Panc1 (cell line): ENCODE results near the gene ATP6V0C. TPM values are rescaled to one million over a fixed set of nuclear protein-coding genes. Genes with fewer than 3 reads are reported as not detected.

ENCODE experiments used
- ATAC-seq: fragments of 200-7000 bp; cut with Tn5 transposase; 2 replicates; pipeline ENCODE4 v1.9.1; 2020; ENCODE audit warnings: mild to moderate bottlenecking, moderate library complexity
- BruUV-seq: library from RNA; stranded (reverse); fragments of 400-500 nt; replicated peaks from 2 replicates; lab custom pipeline; 2021; lab: Mats Ljungman, UMichigan
- CTCF ChIA-PET: fragments of 300-600 bp; sonication (Branson Sonifier 250); formaldehyde crosslinking; loops from one replicate; lab custom pipeline; 2022; ENCODE audit warnings: antibody characterized with exemption; lab: Charles Lee
- POLR2A ChIA-PET: fragments of 300-600 bp; sonication (Branson Sonifier 250); formaldehyde crosslinking; loops from one replicate; lab custom pipeline; 2022; ENCODE audit warnings: antibody characterized with exemption; lab: Charles Lee
- DNase-seq: peaks from one replicate; pipeline ENCODE4 v3.0.0-alpha.2; 2010; ENCODE audit warnings: low read depth, low spot score
- H3K27ac ChIP-seq: 2 replicates; pipeline ENCODE4 v1.5.1; 2011; ENCODE audit warnings: mild to moderate bottlenecking, low read length, inconsistent platforms
- H3K27me3 ChIP-seq: fragments of 200-500 bp; sonication (Bioruptor generic); 2 replicates; pipeline ENCODE4 v1.6.0; 2014; ENCODE audit warnings: low read length, inconsistent platforms; ENCODE audit not compliant: control insufficient read depth, insufficient read depth
- H3K36me3 ChIP-seq: fragments of 200-500 bp; sonication (Bioruptor generic); 2 replicates; pipeline ENCODE4 v1.5.1; 2014; ENCODE audit warnings: inconsistent platforms, mild to moderate bottlenecking, low read length, moderate library complexity; ENCODE audit not compliant: control insufficient read depth, insufficient read depth
- H3K4me1 ChIP-seq: 2 replicates; pipeline ENCODE4 v1.5.1; 2011; ENCODE audit warnings: inconsistent platforms, mild to moderate bottlenecking, low read length, moderate library complexity; ENCODE audit not compliant: control insufficient read depth, insufficient read depth
- H3K4me3 ChIP-seq, 2 experiments: 2 replicates each; pipeline ENCODE4 v1.5.1; 2011 to 2012; ENCODE audit warnings: low read depth in 2 of 2, low read length in 2 of 2, mild to moderate bottlenecking in 2 of 2, inconsistent platforms in 1 of 2, moderate library complexity in 1 of 2
- H3K9me3 ChIP-seq: fragments of 200-500 bp; sonication (Bioruptor generic); 2 replicates; pipeline ENCODE4 v1.5.1; 2014; ENCODE audit warnings: low read depth, mild to moderate bottlenecking, inconsistent platforms, low read length, moderate library complexity; ENCODE audit not compliant: control insufficient read depth, insufficient read depth
- CTCF ChIP-seq: fragments of 450-650 bp; IDR thresholded peaks from 2 replicates; pipeline ENCODE4 v1.5.1; 2017; ENCODE audit warnings: mild to moderate bottlenecking
- POLR2AphosphoS5 ChIP-seq: IDR thresholded peaks from 2 replicates; pipeline ENCODE4 v1.6.1; 2012; ENCODE audit warnings: mild to moderate bottlenecking, low read depth, low read length, moderate library complexity
- REST ChIP-seq, 2 experiments: IDR thresholded peaks; 2 replicates each; pipeline ENCODE4 v1.6.1; 2011 to 2012; ENCODE audit warnings: low read depth in 2 of 2, control low read depth in 1 of 2, low read length in 1 of 2, mild to moderate bottlenecking in 1 of 2, moderate library complexity in 1 of 2; ENCODE audit not compliant: insufficient read depth in 1 of 2
- SIN3A ChIP-seq: IDR thresholded peaks from 2 replicates; pipeline ENCODE4 v1.6.1; 2012; ENCODE audit warnings: low read depth, mild to moderate bottlenecking, low read length, moderate library complexity, borderline replicate concordance; ENCODE audit not compliant: insufficient read depth
- TCF7L2 ChIP-seq: IDR thresholded peaks from 2 replicates; pipeline ENCODE4 v1.6.1; 2011; ENCODE audit warnings: mild to moderate bottlenecking, low read depth, low read length, inconsistent platforms
- in situ Hi-C: cut with HindIII; loops from 2 replicates; pipeline ENCODE4 v1.10.0; 2016; ENCODE audit warnings: low sequenced_read_pairs, low pct_unique_long_range_greater_than_20kb
- intact Hi-C: fragments of 100-400 bp; cut with micrococcal nuclease; formaldehyde crosslinking; loops from one replicate; pipeline ENCODE4 v1.10.0; 2022; ENCODE audit not compliant: unreplicated experiment
- total RNA-seq: library from RNA; stranded (reverse); gene quantifications from one replicate; pipeline ENCODE4 v1.2.1, GENCODE V29; 2021; ENCODE audit not compliant: unreplicated experiment

The ATP6V0C gene
- total RNA-seq, 1 experiment from 2014 or later = 282 TPM

DNA sequence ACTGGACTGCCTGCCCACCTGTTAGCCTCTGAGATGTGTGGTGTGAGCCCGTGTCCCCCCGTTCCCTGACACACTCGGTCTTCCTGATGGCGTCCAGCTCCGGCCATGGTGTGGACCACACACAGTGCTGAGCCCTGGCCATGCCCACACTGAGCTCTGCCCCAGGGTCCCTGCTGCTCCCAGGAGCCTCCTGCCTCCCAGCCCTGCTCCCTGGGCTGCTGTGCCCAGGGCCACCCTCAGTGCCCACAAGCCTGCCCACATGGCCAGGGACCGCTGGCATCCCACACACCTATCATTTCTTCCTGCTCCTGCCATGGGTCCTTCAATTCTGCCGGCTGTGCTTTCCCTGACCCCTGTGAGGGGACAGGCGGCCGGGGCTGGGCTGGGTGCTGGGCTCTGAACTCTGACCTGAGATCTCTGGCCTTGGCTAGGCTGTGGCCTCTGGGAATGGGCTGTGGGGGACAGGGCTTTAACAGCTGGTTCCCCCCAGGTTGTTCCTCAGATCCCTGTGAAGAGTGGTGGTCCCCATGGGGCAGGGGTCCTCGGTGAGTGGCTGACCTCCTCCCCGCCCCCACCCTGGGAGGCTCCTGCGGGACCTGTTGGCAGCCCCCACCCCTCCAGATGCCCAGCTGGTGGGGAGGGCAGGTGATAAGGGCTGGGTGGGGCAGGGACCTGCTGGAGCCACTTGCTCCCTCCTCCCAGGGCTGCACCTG, 13.5 kb downstream of the ATP6V0C start:
- ChIA-PET POLR2A (no interaction called here), CTCF (no interaction called here)
- in situ Hi-C loops = no loop called here
- Histone ChIP-seq H3K36me3 (peaks cover 3% of the 10 kb centered on the region; the same call in 1 of the 2 replicates), H3K9me3 (no peaks in the 10 kb centered on the region), H3K27ac (no peak overlapping the region), H3K4me1 (peaks cover 11% of the 10 kb centered on the region), H3K27me3 (no peaks in the 10 kb centered on the region), H3K4me3 (no peak overlapping the region)
- no peak for ATAC-seq
- TF ChIP-seq POLR2AphosphoS5 (no peak), SIN3A (no peak), REST (IDR thresholded peaks at IDR 0.05; ENCODE audit: insufficient read depth in 1 of 2, low read depth in 2 of 2, low read length in 1 of 2) (no peak), TCF7L2 (no peak), CTCF (no peak)
- DNase-seq = no peak
- BruUV-seq = no TSS peak
- intact Hi-C loops = no loop called here

GRCh38 chr16:2527784-2528100, 14.0 kb downstream of the ATP6V0C start:
- H3K36me3 ChIP-seq = peaks cover 3% of the 10 kb centered on the region; the same call in 1 of the 2 replicates
- no peak overlapping the region for H3K27ac ChIP-seq
- intact Hi-C loops (no loop called here), in situ Hi-C loops (no loop called here)
- DNase-seq (no peak), ATAC-seq (no peak)
- no TSS peak for BruUV-seq
- ChIA-PET CTCF (no interaction called here), POLR2A (no interaction called here)
- H3K4me1 ChIP-seq = peaks cover 13% of the 10 kb centered on the region
- TF ChIP-seq TCF7L2 = no peak
- TF ChIP-seq SIN3A = no peak
- TF ChIP-seq REST (IDR thresholded peaks at IDR 0.05; ENCODE audit: insufficient read depth in 1 of 2, low read depth in 2 of 2, low read length in 1 of 2) = no peak
- TF ChIP-seq POLR2AphosphoS5 = no peak
- no peak for TF ChIP-seq CTCF
- H3K27me3 ChIP-seq = no peaks in the 10 kb centered on the region
- H3K9me3 ChIP-seq = no peaks in the 10 kb centered on the region
- no peak overlapping the region for H3K4me3 ChIP-seq
